ENCODE data around the gene UNC93A.
"Not testable (repeated sequence)": the region's sequence is repeated elsewhere in the genome, so short reads cannot be mapped to it uniquely, and the experiment has no call there.

Gene UNC93A

GRCh38 chr6:167311286-167311685 lies 20.2 kb downstream of the UNC93A start:
- no peak for DNase-seq (ENCODE audit: low read depth)

- DNase-seq (ENCODE audit: low read depth): not testable (repeated sequence)
Measured at GRCh38 chr6:167311691-167312090, 20.6 kb downstream of the UNC93A start.

- no peak for DNase-seq (ENCODE audit: low read depth)
Measured at GRCh38 chr6:167314180-167314821, 23.2 kb downstream of the UNC93A start.

GRCh38 chr6:167317172-167317571 lies 26.1 kb downstream of the UNC93A start:
- DNase-seq (ENCODE audit: low read depth): no peak

- DNase-seq (ENCODE audit: low read depth): not testable (repeated sequence)
Measured at GRCh38 chr6:167318354-167318753, 27.2 kb downstream of the UNC93A start.

- not testable (repeated sequence) for DNase-seq (ENCODE audit: low read depth)
Measured at GRCh38 chr6:167318856-167319255, 27.7 kb downstream of the UNC93A start.

GRCh38 chr6:167319856-167320753 lies 29.0 kb downstream of the UNC93A start:
- not testable (repeated sequence) for DNase-seq (ENCODE audit: low read depth)

GRCh38 chr6:167320754-167321056 lies 29.6 kb downstream of the UNC93A start:
- not testable (repeated sequence) for DNase-seq (ENCODE audit: low read depth)

- not testable (repeated sequence) for DNase-seq (ENCODE audit: low read depth)
Measured at GRCh38 chr6:167321185-167321584, 30.1 kb downstream of the UNC93A start.

GRCh38 chr6:167323111-167323510 lies 32.0 kb downstream of the UNC93A start:
- DNase-seq (ENCODE audit: low read depth): no peak

- no peak for DNase-seq (ENCODE audit: low read depth)
Measured at GRCh38 chr6:167324111-167324510, 33.0 kb downstream of the UNC93A start.

GRCh38 chr6:167325766-167326165 lies 34.7 kb downstream of the UNC93A start:
- no peak for DNase-seq (ENCODE audit: low read depth)

GRCh38 chr6:167327391-167327790 lies 36.3 kb downstream of the UNC93A start:
- no peak for DNase-seq (ENCODE audit: low read depth)

- no peak for DNase-seq (ENCODE audit: low read depth)
Measured at GRCh38 chr6:167328086-167328485, 37.0 kb downstream of the UNC93A start.

GRCh38 chr6:167329014-167329413 lies 37.9 kb downstream of the UNC93A start:
- DNase-seq (ENCODE audit: low read depth): no peak

GRCh38 chr6:167330750-167331149 lies 39.6 kb downstream of the UNC93A start:
- DNase-seq (ENCODE audit: low read depth): no peak

GRCh38 chr6:167331565-167331964 lies 40.5 kb downstream of the UNC93A start:
- no peak for DNase-seq (ENCODE audit: low read depth)

GRCh38 chr6:167336844-167337630 lies 45.9 kb downstream of the UNC93A start:
- no peak for DNase-seq (ENCODE audit: low read depth)

- no peak for DNase-seq (ENCODE audit: low read depth)
Measured at GRCh38 chr6:167337675-167338449, 46.7 kb downstream of the UNC93A start.

- DNase-seq (ENCODE audit: low read depth): no peak
Measured at GRCh38 chr6:167338541-167339117, 47.5 kb downstream of the UNC93A start.

- no peak for DNase-seq (ENCODE audit: low read depth)
Measured at GRCh38 chr6:167341038-167341583, 50.0 kb downstream of the UNC93A start.

Data from T-helper 22 cell (primary cell).